Suprapubic skin (tissue), 4 donors: Measurements from ENCODE around the gene KREMEN1. TPM values are rescaled to one million over a fixed set of nuclear protein-coding genes. Genes with fewer than 3 reads are reported as not detected.

Source experiments
- DNase-seq, 2 donors: peaks; one replicate each; pipeline ENCODE4 v3.0.0-alpha.2; 2019; ENCODE audit warnings: low spot score in 2 of 2
- H3K27ac ChIP-seq: fragments of 200-600 bp; sonication (generic); one replicate; pipeline ENCODE4 v1.5.1; 2019
- H3K27me3 ChIP-seq: fragments of 200-600 bp; sonication (generic); one replicate; pipeline ENCODE4 v1.5.1; 2019
- H3K36me3 ChIP-seq: fragments of 200-600 bp; sonication (generic); one replicate; pipeline ENCODE4 v1.5.1; 2019
- H3K4me1 ChIP-seq: fragments of 200-600 bp; sonication (generic); one replicate; pipeline ENCODE4 v1.5.1; 2019
- H3K4me3 ChIP-seq: fragments of 200-600 bp; sonication (generic); one replicate; pipeline ENCODE4 v1.5.1; 2019; ENCODE audit warnings: mild to moderate bottlenecking
- H3K9me3 ChIP-seq: fragments of 200-600 bp; sonication (generic); one replicate; pipeline ENCODE4 v1.5.1; 2019
- CTCF ChIP-seq, 2 donors: fragments of 200-600 bp in 1 of 2; fragments of 450-650 bp in 1 of 2; sonication (generic) in 1 of 2; IDR thresholded peaks; one replicate each; pipeline ENCODE4 v1.5.1; 2016 to 2019; ENCODE audit warnings: antibody characterized with exemption in 2 of 2, mild to moderate bottlenecking in 1 of 2, moderate library complexity in 1 of 2
- EP300 ChIP-seq: sonication (generic); formaldehyde crosslinking; IDR thresholded peaks from one replicate; pipeline ENCODE4 v1.6.1; 2017; ENCODE audit warnings: antibody characterized with exemption
- POLR2A ChIP-seq, 2 donors: fragments of 450-650 bp; IDR thresholded peaks; one replicate each; pipeline ENCODE4 v1.6.1; 2017; ENCODE audit warnings: antibody characterized with exemption in 2 of 2, mild to moderate bottlenecking in 2 of 2, moderate library complexity in 2 of 2
- POLR2AphosphoS5 ChIP-seq, 3 donors: sonication (generic); formaldehyde crosslinking; IDR thresholded peaks; one replicate each; pipeline ENCODE4 v1.6.1; 2017; ENCODE audit warnings: antibody characterized with exemption in 3 of 3
- WGBS: methylation state at CpG from one replicate; pipeline ENCODE4 v1.1.5; 2018; 5-methylcytosine and 5-hydroxymethylcytosine counted together
- total RNA-seq, 4 donors: library from RNA; depleted of rRNA; stranded (reverse); fragments of >200 nt; gene quantifications; one replicate each; pipeline ENCODE4 v1.1.0, GENCODE V29; 2016

The KREMEN1 gene
- total RNA-seq, 4 donors from 2014 or later, result 51.6 to 71.1 (median 60.9) TPM

- Histone ChIP-seq H3K36me3 (no peaks in the 10 kb centered on the region), H3K4me3 (peak overlapping the region; percentile 63), H3K27ac (no peak overlapping the region), H3K9me3 (no peaks in the 10 kb centered on the region), H3K4me1 (peaks cover 18% of the 10 kb centered on the region), H3K27me3 (no peaks in the 10 kb centered on the region)
- no peak for TF ChIP-seq EP300
- no peak for TF ChIP-seq CTCF (IDR thresholded peaks at IDR 0.05)
- TF ChIP-seq POLR2A (IDR thresholded peaks at IDR 0.05), result no peak
- no peak for TF ChIP-seq POLR2AphosphoS5 (IDR thresholded peaks at IDR 0.05)
- DNase-seq, result no peak
- WGBS, result 79% methylated on average over 10 of the region's 11 CpGs
These were observed 132.4 kb downstream of the KREMEN1 start for GRCh38 chr22:29205252-29205593.

GRCh38 chr22:29205594-29206371, 132.9 kb downstream of the KREMEN1 start, which contains the start of gene EMID1:
TSS of gene EMID1 (plus strand) at chr22:29205896. CDS start at chr22:29206039, 143 bp downstream.
- H3K9me3 ChIP-seq, result no peaks in the 10 kb centered on the region
- H3K4me1 ChIP-seq, result peaks cover 18% of the 10 kb centered on the region
- DNase-seq, result no peak
- H3K36me3 ChIP-seq, result no peaks in the 10 kb centered on the region
- H3K4me3 ChIP-seq, result peak within 1 kb of the TSS; percentile 63
- H3K27ac ChIP-seq, result peak within 1 kb of the TSS; percentile 30
- no peaks in the 10 kb centered on the region for H3K27me3 ChIP-seq
- 0% methylated on average over 2 of the region's 90 CpGs for WGBS
- TF ChIP-seq POLR2A (IDR thresholded peaks at IDR 0.05) (no peak), CTCF (IDR thresholded peaks at IDR 0.05) (peak in 1 of 2 donors; percentile 9)

- no peak overlapping the region for H3K27ac ChIP-seq
- H3K4me1 ChIP-seq, result peaks cover 18% of the 10 kb centered on the region
These were observed 133.8 kb downstream of the KREMEN1 start for GRCh38 chr22:29206372-29207242.

GRCh38 chr22:29207243-29207550, 134.4 kb downstream of the KREMEN1 start:
- TF ChIP-seq POLR2AphosphoS5 (IDR thresholded peaks at IDR 0.05), result no peak
- TF ChIP-seq EP300, result no peak
- TF ChIP-seq POLR2A (IDR thresholded peaks at IDR 0.05), result no peak
- no peak for TF ChIP-seq CTCF (IDR thresholded peaks at IDR 0.05)
- H3K4me3 ChIP-seq, result no peak overlapping the region
- H3K27me3 ChIP-seq, result no peaks in the 10 kb centered on the region
- WGBS, result 75% methylated on average over 3 of the region's 5 CpGs
- no peaks in the 10 kb centered on the region for H3K36me3 ChIP-seq
- DNase-seq, result no peak
- H3K9me3 ChIP-seq, result no peaks in the 10 kb centered on the region
- peaks cover 17% of the 10 kb centered on the region for H3K4me1 ChIP-seq
- no peak overlapping the region for H3K27ac ChIP-seq

More at GRCh38 chr22:29206372-29207242, 133.8 kb downstream of the KREMEN1 start:
- no peak for DNase-seq
- Histone ChIP-seq H3K9me3 (no peaks in the 10 kb centered on the region), H3K4me3 (peak overlapping the region; percentile 63), H3K36me3 (no peaks in the 10 kb centered on the region), H3K27me3 (no peaks in the 10 kb centered on the region)
- TF ChIP-seq POLR2AphosphoS5 (IDR thresholded peaks at IDR 0.05) (no peak), EP300 (no peak), POLR2A (IDR thresholded peaks at IDR 0.05) (no peak), CTCF (IDR thresholded peaks at IDR 0.05) (no peak)
- 62% methylated on average over 19 of the region's 19 CpGs for WGBS
